ENCODE measurements around the gene GRID2.

GRCh38 chr4:92268642-92269041 is 35.1 kb upstream of the GRID2 start:
- TF ChIP-seq POLR2A (IDR thresholded peaks at IDR 0.05) (no peak), CTCF (IDR thresholded peaks at IDR 0.05) (no peak), EP300 (IDR thresholded peaks at IDR 0.05) (no peak)

Measured in tibial nerve (tissue), 4 donors.